ENCODE results near the gene ZBTB3. TPM values are rescaled to one million over a fixed set of nuclear protein-coding genes. Genes with fewer than 3 reads are reported as not detected.

The ZBTB3 gene
- total and polyA plus RNA-seq, 2 of the 8 experiments (the other 6 are each of a cell fraction or from before 2014, with no cell fraction given), result 30.2 to 76.9 TPM

DNA sequence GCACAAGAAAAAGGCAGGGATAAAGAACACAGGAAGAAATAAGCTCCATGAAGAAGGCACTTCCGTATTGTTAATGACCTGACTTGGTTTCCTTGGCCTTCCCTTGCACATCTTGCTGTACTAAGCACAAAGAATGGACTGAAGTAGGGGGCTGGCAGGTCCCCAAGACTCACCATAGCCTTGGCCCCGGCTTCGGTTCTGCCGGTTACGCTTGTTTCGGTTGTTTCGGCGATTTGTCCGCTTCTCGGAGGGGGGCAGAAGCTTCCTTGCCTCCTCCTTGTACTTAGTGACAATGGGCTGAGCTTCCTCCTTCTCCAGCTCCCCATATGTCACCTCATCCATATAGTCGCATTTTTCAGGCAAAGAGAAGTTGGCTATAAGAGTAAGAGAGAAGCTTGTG, 37.1 kb downstream of the ZBTB3 start (continued):
- TF ChIP-seq TAF1 (IDR thresholded peaks at IDR 0.05; ENCODE audit: low read depth, low read length), result no peak
- no peak for TF ChIP-seq SIX5 (IDR thresholded peaks at IDR 0.05; ENCODE audit: low read depth, low read length)
- TF ChIP-seq, protein P1, sequence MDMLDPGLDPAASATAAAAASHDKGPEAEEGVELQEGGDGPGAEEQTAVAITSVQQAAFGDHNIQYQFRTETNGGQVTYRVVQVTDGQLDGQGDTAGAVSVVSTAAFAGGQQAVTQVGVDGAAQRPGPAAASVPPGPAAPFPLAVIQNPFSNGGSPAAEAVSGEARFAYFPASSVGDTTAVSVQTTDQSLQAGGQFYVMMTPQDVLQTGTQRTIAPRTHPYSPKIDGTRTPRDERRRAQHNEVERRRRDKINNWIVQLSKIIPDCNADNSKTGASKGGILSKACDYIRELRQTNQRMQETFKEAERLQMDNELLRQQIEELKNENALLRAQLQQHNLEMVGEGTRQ (IDR thresholded peaks at IDR 0.05; ENCODE audit: low read length), result no peak
- no peak for TF ChIP-seq POLR2AphosphoS5 (IDR thresholded peaks at IDR 0.05; ENCODE audit: low read depth, low read length)
- no peak for TF ChIP-seq EGR1 (IDR thresholded peaks at IDR 0.05; ENCODE audit: borderline replicate concordance, low read depth, low read length)
- TF ChIP-seq, protein P2, sequence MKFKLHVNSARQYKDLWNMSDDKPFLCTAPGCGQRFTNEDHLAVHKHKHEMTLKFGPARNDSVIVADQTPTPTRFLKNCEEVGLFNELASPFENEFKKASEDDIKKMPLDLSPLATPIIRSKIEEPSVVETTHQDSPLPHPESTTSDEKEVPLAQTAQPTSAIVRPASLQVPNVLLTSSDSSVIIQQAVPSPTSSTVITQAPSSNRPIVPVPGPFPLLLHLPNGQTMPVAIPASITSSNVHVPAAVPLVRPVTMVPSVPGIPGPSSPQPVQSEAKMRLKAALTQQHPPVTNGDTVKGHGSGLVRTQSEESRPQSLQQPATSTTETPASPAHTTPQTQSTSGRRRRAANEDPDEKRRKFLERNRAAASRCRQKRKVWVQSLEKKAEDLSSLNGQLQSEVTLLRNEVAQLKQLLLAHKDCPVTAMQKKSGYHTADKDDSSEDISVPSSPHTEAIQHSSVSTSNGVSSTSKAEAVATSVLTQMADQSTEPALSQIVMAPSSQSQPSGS (IDR thresholded peaks at IDR 0.05; ENCODE audit: low read length), result no peak
- TF ChIP-seq HDAC6 (IDR thresholded peaks at IDR 0.05; ENCODE audit: low read depth, low read length), result no peak
- no peak for TF ChIP-seq NRF1 (IDR thresholded peaks at IDR 0.05; ENCODE audit: low read depth, low read length)
